Glutamatergic neuron (in vitro differentiated cells): Measurements from ENCODE around the gene GJB4. TPM values are rescaled to one million over a fixed set of nuclear protein-coding genes. Genes with fewer than 3 reads are reported as not detected.
"Not testable (repeated sequence)": the region's sequence is repeated elsewhere in the genome, so short reads cannot be mapped to it uniquely, and the experiment has no call there.

ENCODE experiments used
- DNase-seq: peaks from one replicate; pipeline ENCODE4 v3.0.0; 2022
- H3K27ac Mint-ChIP-seq: one replicate; pipeline ENCODE4 v1.8.0; 2020; ENCODE audit warnings: mild to moderate bottlenecking, mixed read lengths, inconsistent platforms; ENCODE audit not compliant: unreplicated experiment
- H3K27me3 Mint-ChIP-seq: one replicate; pipeline ENCODE4 v1.8.0; 2020; ENCODE audit warnings: mild to moderate bottlenecking, moderate library complexity, mixed read lengths, inconsistent platforms; ENCODE audit not compliant: unreplicated experiment
- H3K36me3 Mint-ChIP-seq: one replicate; pipeline ENCODE4 v1.8.0; 2020; ENCODE audit warnings: mild to moderate bottlenecking, mixed read lengths, inconsistent platforms; ENCODE audit not compliant: unreplicated experiment
- H3K4me1 Mint-ChIP-seq: one replicate; pipeline ENCODE4 v1.8.0; 2020; ENCODE audit warnings: mild to moderate bottlenecking, low read depth, mixed read lengths, inconsistent platforms; ENCODE audit not compliant: unreplicated experiment
- H3K4me3 Mint-ChIP-seq: one replicate; pipeline ENCODE4 v1.8.0; 2020; ENCODE audit warnings: mild to moderate bottlenecking, mixed read lengths, inconsistent platforms; ENCODE audit not compliant: unreplicated experiment
- H3K9me3 Mint-ChIP-seq: one replicate; pipeline ENCODE4 v1.8.0; 2020; ENCODE audit warnings: mild to moderate bottlenecking, moderate library complexity, mixed read lengths, inconsistent platforms; ENCODE audit not compliant: unreplicated experiment
- CTCF ChIP-seq: fragments of 200-600 bp; sonication (generic); IDR thresholded peaks from one replicate; pipeline ENCODE4 v1.5.0; 2021; ENCODE audit not compliant: partially characterized antibody, unreplicated experiment
- total RNA-seq: library from RNA; stranded (reverse); fragmentation: NEBNext Ultra II Directional; extraction: Animal tissue kit (Norgen Biotek cat#: 25700); gene quantifications from one replicate; pipeline ENCODE4 v1.2.1, GENCODE V29; 2021; ENCODE audit not compliant: unreplicated experiment

GJB4 gene
- total RNA-seq, 1 donor from 2014 or later: not detected

- TF ChIP-seq CTCF: no peak
- no peak overlapping the region for H3K27ac Mint-ChIP-seq
- DNase-seq: no peak
- no peaks in the 10 kb centered on the region for H3K36me3 Mint-ChIP-seq
- no peak overlapping the region for H3K4me3 Mint-ChIP-seq
- no peaks in the 10 kb centered on the region for H3K4me1 Mint-ChIP-seq
- peaks cover 6% of the 10 kb centered on the region for H3K27me3 Mint-ChIP-seq
- H3K9me3 Mint-ChIP-seq: no peaks in the 10 kb centered on the region
Observed at GRCh38 chr1:34730485-34730884, 29.1 kb upstream of the GJB4 start.

GRCh38 chr1:34732831-34733230 lies 26.7 kb upstream of the GJB4 start:
- H3K4me3 Mint-ChIP-seq, H3K4me1 Mint-ChIP-seq, H3K27me3 Mint-ChIP-seq, DNase-seq, H3K9me3 Mint-ChIP-seq, H3K36me3 Mint-ChIP-seq, H3K27ac Mint-ChIP-seq: not testable (repeated sequence)

GRCh38 chr1:34736692-34737091 lies 22.8 kb upstream of the GJB4 start:
- Mint-ChIP-seq H3K27ac (no peak overlapping the region), H3K27me3 (peaks cover 5% of the 10 kb centered on the region)

GRCh38 chr1:34737236-34737635 lies 22.3 kb upstream of the GJB4 start:
- not testable (repeated sequence) for DNase-seq, H3K27ac Mint-ChIP-seq, H3K27me3 Mint-ChIP-seq, H3K4me3 Mint-ChIP-seq, H3K4me1 Mint-ChIP-seq, H3K9me3 Mint-ChIP-seq, H3K36me3 Mint-ChIP-seq

More at GRCh38 chr1:34736692-34737091, 22.8 kb upstream of the GJB4 start:
- Mint-ChIP-seq H3K9me3 (peaks cover 4% of the 10 kb centered on the region), H3K4me3 (no peak overlapping the region), H3K4me1 (no peaks in the 10 kb centered on the region), H3K36me3 (no peaks in the 10 kb centered on the region)
- DNase-seq: no peak
- TF ChIP-seq CTCF: no peak

GRCh38 chr1:34739613-34740012 lies 19.9 kb upstream of the GJB4 start:
- Mint-ChIP-seq H3K27me3 (peaks cover 5% of the 10 kb centered on the region), H3K4me1 (no peaks in the 10 kb centered on the region), H3K36me3 (no peaks in the 10 kb centered on the region), H3K27ac (no peak overlapping the region), H3K4me3 (no peak overlapping the region), H3K9me3 (peaks cover 4% of the 10 kb centered on the region)
- no peak for DNase-seq
- TF ChIP-seq CTCF: no peak

- Mint-ChIP-seq H3K4me3 (no peak overlapping the region), H3K4me1 (no peaks in the 10 kb centered on the region), H3K9me3 (peaks cover 4% of the 10 kb centered on the region), H3K27ac (no peak overlapping the region), H3K36me3 (no peaks in the 10 kb centered on the region), H3K27me3 (peaks cover 5% of the 10 kb centered on the region)
- TF ChIP-seq CTCF: no peak
- peak; percentile 33 for DNase-seq
Observed at GRCh38 chr1:34740161-34740868, 19.2 kb upstream of the GJB4 start.
